NOMO-1 treated with dmso at 0.1 percent for 144 hours (cell line): ENCODE results near the gene C1QL2.

ENCODE experiments used
- DNase-seq: peaks from one replicate; lab custom pipeline; 2025; ENCODE audit not compliant: unreplicated experiment; lab: John Stamatoyannopoulos, UW

Gene C1QL2

GRCh38 chr2:119109866-119110265 is 48.7 kb downstream of the C1QL2 start:
- DNase-seq: no peak

- DNase-seq: no peak
Observed at GRCh38 chr2:119108186-119108585, 50.4 kb downstream of the C1QL2 start.

- no peak for DNase-seq
Observed at GRCh38 chr2:119106301-119106897, 52.2 kb downstream of the C1QL2 start.
